ENCODE measurements around the gene SOX13. TPM values are rescaled to one million over a fixed set of nuclear protein-coding genes. Genes with fewer than 3 reads are reported as not detected.

Gene SOX13
- total and polyA plus RNA-seq, 10 of the 15 experiments (the other 5 are each of a cell fraction or from before 2014, with no cell fraction given), result 0.04 to 0.31 (median 0.11) TPM; not detected in 7

DNA sequence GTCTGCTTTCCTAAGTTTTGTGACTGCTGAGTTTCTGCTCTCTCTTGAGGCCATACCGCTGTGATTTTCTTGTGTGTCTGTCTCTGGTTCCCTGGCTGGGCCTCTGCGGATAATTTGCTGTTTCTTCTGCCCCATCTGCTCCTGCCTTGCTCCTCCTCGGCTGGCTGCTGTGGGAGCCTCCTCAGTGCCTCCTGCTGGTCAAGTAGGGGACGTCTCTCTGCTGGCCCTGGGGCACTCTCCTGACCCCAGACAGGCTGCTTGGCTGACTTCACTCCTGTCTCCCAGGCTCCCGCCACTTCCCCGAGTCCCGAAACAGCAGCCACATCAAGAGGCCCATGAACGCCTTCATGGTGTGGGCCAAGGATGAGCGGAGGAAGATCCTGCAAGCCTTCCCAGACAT is 50.5 kb downstream of the SOX13 start:
- in situ Hi-C loops (cut with MboI), result no loop called here
- no peak overlapping the region for H3K4me2 ChIP-seq (ENCODE audit: control insufficient read depth, insufficient read depth)
- no peaks in the 10 kb centered on the region; a peak in 2 of 4 replicates for H3K27me3 ChIP-seq (replicated peaks in 1 of 2; ENCODE audit: control insufficient read depth in 2 of 2, insufficient read depth in 2 of 2, low read length in 1 of 2)
- H4K20me1 ChIP-seq (ENCODE audit: control insufficient read depth, insufficient read depth), result no peaks in the 10 kb centered on the region
- ChIA-PET SMC1A (ENCODE audit: uncharacterized antibody, unreplicated experiment) (interaction anchor here (0.5 kb wide), 1 partner anchor 90 kb away, joined by 3 read pairs; no protein-coding TSS in a partner anchor), POLR2A (no interaction called here), RAD21 (ENCODE audit: unreplicated experiment) (no interaction called here), CTCF (interaction anchor here (1.2 to 2.0 kb wide), 2 partner anchors 251 to 252 kb away, joined by 4 to 7 read pairs; no protein-coding TSS in a partner anchor)
- H3K36me3 ChIP-seq (ENCODE audit: control insufficient read depth in 2 of 2, insufficient read depth in 2 of 2, low read length in 1 of 2), result no peaks in the 10 kb centered on the region
- no peak for FAIRE-seq
- no peak overlapping the region for H3K27ac ChIP-seq (ENCODE audit: control insufficient read depth, insufficient read depth)
- no peak for DNase-seq (ENCODE audit: low read depth, low spot score)
- intact Hi-C loops (cut with micrococcal nuclease; ENCODE audit: unreplicated experiment), result no loop called here
- WGBS (ENCODE audit: insufficient coverage, insufficient replicate concordance, low lambda C conversion rate, missing lambda C conversion rate), result 45% methylated on average over 9 of the region's 9 CpGs
- no peak overlapping the region for H2AFZ ChIP-seq (ENCODE audit: control insufficient read depth, low read depth, low read length)
- ATAC-seq, result peak; percentile 53; the same call in 2 of the 3 replicates
- no peaks in the 10 kb centered on the region for H3K4me1 ChIP-seq (ENCODE audit: control insufficient read depth, insufficient read depth, low read length)
- no peak for TF ChIP-seq IRF5 (IDR thresholded peaks at IDR 0.05; ENCODE audit: borderline replicate concordance)
- TF ChIP-seq ZZZ3 (IDR thresholded peaks at IDR 0.05; ENCODE audit: control insufficient read depth, insufficient read length, low read depth), result no peak
- TF ChIP-seq, protein P1, sequence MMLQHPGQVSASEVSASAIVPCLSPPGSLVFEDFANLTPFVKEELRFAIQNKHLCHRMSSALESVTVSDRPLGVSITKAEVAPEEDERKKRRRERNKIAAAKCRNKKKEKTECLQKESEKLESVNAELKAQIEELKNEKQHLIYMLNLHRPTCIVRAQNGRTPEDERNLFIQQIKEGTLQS (IDR thresholded peaks at IDR 0.05; ENCODE audit: borderline replicate concordance, extremely low read depth, low read depth, low read length), result no peak
- TF ChIP-seq CTCF (IDR thresholded peaks at IDR 0.05 in 2 of 3, conservative IDR thresholded peaks at IDR 0.05 in 1 of 3; ENCODE audit: control insufficient read depth in 2 of 3, extremely low read depth in 1 of 3, insufficient read depth in 1 of 3, low read depth in 3 of 3, low read length in 3 of 3), result 0 out of 6 replicates have a peak, but pooled peaks of 2 of the 3 experiments have one; percentile 10 to 19
- H3K9me3 ChIP-seq (replicated peaks; ENCODE audit: control insufficient read depth, insufficient read depth, low read length), result no peaks in the 10 kb centered on the region
- no peaks in the 10 kb centered on the region for H3K79me2 ChIP-seq (ENCODE audit: control insufficient read depth, insufficient read depth, low read length)
- no TSS peak for BruUV-seq (replicated peaks)
- no peak overlapping the region for H3K9ac ChIP-seq (ENCODE audit: control insufficient read depth, insufficient read depth, low read length)
- no peak overlapping the region for H3K4me3 ChIP-seq
